ENCODE results near the gene TPX2.
"Not testable (repeated sequence)": the region's sequence is repeated elsewhere in the genome, so short reads cannot be mapped to it uniquely, and the experiment has no call there.

TPX2 gene

DNA sequence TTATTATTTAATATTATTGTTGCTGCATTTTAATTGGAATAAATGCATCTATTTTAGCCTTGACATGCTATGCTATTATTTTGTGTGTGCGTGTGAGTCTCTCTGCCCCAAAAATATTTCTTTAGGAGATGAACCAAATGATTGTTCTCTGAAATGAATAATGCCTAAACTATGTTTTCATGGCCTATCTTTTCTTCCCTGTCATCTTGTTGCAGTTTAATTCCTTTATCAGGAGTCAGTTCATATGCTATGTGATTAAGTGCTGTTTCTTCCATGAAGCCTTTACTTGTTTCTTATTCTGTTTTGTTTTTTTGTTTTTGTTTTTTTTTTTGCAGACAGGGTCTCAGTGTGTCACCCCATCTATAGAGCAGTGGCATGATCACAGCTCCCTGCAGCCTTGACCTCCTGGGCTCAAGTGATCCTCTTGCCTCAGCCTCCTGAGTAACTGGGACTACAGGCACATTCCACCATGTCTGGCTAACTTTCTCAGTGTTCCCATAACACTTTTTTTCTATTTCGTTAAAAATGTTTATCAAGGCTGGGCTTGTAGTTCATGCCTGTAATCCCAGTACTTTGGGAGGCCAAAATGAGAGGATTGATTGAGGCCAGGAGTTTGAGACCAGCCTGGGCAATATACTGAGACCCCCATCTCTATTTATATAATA, 25.7 kb downstream of the TPX2 start:
- no peak for DNase-seq (ENCODE audit: low read depth, low spot score)

DNA sequence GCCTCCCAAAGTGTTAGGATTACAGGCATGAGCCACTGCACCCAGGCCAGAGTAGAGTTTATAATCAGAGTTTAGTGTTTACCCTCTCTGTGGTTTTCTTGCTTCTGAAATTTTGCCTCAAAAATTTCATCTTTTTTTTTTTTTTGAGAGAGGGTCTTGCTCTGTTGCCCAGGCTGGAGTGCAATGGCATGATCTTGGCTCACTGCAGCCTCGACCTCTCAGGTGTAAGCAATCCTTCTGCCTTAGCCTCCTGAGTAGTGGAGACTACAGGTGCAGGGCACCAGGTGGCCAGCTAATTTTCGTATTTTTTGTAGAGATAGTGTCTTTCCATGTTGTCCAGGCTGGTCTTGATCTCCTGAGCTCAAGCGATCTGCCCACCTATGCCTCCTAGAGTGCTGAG, 28.7 kb downstream of the TPX2 start:
- no peak for DNase-seq (ENCODE audit: low read depth, low spot score)

DNA sequence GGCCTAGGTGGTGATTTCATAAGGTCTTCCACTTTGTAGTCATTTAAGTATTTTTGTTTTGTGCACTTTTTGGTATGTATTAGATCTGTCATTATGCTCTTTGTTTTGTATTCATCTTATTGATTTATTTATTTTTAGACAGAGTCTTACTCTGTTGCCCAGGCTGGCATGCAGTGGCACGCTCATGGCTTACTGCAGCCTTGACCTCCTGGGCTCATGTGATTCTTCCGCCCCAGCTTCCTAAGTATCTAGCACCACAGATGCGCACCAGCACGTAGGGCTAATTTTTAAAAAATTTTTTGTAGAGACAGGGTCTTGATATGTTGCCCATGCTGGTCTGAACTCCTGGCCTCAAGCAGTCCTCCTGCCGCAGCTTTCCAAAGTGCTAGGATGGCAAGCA, 30.6 kb downstream of the TPX2 start:
- DNase-seq (ENCODE audit: low read depth, low spot score): no peak

DNA sequence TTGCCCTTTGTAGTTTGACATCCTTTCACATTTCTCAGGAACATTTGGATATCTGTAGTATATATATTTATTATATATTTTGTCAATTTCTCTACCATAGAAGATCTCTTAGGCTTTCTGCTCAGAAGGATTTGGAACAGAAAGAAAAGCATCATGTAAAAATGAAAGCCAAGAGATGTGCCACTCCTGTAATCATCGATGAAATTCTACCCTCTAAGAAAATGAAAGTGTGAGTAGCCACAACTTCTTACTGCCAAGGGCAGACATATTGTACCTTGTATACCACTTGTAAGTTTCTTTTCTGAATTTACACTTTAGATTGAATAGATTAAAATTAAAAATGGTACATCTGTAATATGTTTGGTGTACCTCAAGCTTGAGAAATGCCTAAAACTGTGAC, 31.2 kb downstream of the TPX2 start:
- no peak for DNase-seq (ENCODE audit: low read depth, low spot score)

DNA sequence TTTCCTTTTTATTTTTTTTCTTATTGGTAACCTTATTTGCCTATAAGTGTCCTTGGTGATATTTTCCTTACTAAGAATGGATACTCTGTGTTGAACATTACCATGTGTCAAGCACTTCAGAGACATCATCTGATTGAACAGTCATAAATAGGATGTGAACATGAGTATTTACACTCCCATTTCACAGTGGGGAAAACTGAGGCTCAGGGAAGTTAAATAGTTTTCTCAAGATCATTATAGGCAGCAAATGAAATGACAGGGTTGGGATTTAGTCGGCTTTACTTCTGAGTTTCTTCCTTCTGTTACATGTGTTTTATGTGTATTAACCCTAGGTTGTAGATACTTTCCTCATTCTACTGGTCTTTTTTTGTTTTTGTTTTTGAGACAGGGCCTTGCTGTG, 35.3 kb downstream of the TPX2 start:
- DNase-seq (ENCODE audit: low read depth, low spot score): no peak

DNA sequence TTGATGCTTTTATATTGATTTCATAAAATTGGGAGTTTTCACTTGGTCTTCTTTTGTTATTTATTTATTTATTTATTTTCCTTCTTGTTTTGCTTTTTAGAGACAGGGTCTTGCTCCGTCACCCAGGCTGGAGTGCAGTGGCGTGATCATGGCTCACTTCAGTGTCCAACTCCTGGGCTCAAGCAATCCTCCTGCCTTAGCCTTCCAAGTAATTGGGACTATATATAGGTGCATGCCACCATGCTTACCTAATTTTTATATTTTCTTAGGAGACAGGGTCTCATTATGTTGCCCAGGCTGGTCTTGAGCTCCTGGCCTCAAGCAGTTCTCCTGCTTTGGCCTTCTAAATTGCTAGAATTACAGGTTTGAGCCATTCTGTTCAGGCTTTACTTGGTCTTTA, 41.7 kb downstream of the TPX2 start:
- DNase-seq (ENCODE audit: low read depth, low spot score): no peak

DNA sequence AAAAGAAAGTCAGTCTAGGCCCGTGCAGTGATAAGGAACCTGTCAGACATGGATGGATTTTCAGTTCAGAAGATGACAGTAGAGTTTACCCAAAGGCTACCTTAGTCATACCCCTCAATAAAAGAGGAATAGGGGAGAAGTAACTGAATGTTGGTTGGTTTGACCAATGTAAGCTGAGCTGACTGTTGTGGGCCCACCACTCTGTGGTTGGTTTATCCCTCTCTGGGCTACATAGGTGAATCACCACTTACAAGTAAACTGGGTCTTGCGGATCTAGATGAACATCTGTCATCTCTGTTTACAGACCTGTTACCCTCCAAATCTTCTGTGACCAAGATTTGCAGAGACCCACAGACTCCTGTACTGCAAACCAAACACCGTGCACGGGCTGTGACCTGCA, 42.9 kb downstream of the TPX2 start:
- no peak for DNase-seq (ENCODE audit: low read depth, low spot score)

DNA sequence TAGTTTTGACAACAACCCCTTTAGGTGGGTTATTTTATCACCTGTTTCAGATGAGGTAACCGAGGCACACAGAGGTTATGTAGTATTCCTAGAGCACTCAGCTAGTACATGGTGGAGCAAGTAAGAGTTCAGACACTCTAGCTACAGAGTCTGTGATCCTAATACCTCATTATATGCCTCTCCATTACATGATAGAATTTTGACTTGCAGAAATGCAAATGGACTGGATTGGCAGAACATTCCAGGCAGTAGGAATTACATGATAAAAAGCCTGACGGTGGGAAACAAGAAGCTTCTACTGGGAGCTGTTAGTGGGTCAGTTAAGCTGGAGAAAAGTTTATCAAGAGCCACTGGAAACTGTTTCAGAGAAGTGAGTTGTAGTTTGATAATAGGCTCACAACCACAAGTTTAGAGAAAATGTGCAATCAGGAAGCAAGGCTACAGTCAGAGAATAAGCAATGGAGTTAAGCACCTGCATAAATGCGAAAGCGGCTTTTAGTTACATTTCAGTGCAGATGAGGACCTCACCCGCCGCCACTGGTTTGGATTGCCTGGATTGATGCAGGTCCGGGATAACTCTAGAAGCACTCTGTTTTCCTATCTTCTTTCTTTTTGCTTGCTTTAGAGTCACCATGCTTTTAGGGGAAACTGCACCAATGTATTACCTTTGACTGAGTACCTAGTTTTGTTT, 45.4 kb downstream of the TPX2 start:
- DNase-seq (ENCODE audit: low read depth, low spot score): no peak

DNA sequence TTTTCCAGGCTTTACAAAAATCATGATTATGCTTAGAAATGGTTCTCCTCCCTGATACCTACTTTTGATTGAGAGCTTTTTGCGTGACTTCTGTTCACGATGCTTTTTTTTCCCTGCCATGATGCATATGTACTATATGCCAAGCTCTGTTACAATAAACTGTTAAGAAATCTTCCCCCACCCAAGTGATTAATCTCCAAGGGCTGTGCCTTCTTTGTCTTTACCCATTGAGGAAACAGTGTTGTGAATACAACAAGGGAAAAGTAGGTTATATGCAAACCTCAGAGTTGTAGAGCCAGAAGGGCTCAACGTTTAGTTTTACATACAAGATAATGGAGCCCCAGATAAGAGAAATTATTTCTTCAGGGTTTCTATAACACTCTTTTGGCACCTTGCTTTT, 46.0 kb downstream of the TPX2 start:
- DNase-seq (ENCODE audit: low read depth, low spot score): no peak

DNA sequence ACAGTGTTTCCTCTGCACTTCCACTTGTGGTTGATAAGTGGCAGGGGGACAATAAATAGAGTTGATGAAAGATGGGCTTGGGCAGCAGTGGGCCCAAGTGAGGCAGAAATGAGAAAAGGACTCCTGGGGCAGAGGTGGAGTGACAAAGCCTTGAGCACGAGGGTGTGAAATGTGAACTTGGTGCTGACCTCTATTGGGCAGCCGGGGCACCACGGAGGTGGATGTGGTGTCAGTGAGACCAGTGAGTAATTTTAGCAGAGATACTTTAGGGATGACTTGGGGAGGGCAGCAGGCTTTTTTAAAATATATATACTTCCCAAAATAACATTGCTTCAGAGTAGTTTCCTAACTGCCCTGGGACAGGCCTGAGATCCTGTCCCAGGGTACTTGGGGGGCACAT, 49.5 kb downstream of the TPX2 start:
- no peak for DNase-seq (ENCODE audit: low read depth, low spot score)

DNA sequence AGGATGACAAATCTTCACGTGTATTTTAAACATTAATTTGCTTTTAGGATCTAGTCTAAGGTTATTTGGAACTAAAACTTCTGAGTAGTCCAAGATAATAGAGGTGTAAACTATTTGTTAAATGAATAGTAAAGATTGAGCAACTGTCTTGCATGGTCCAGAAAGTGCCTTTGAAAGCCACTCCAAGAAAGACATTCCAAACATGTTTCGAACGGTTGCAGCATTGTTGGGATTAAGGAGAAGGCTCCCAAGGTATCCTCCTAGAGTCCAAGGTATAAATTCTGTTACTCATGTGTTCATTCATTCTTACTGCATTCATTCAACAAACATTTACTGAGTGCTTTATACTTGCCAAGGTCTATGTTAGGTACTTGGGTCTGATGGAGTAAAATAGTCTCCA, 51.3 kb downstream of the TPX2 start:
- DNase-seq (ENCODE audit: low read depth, low spot score): no peak

DNA sequence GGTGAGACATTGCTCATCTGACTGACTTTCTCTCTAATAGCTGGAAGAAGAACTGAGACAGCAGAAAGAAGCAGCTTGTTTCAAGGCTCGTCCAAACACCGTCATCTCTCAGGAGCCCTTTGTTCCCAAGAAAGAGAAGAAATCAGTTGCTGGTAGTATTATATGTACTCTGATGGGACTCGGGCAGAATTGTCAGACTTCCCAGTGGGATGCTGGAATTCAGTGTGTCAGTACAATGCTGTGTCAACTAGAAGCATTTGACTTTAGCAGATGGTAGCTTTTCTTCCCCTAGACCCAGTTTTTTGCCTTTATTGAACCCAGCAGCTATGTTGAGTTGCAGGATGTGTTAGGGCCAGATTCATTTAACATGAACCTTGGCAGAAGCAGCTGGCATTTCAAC, 58.3 kb downstream of the TPX2 start:
- DNase-seq (ENCODE audit: low read depth, low spot score): no peak

DNA sequence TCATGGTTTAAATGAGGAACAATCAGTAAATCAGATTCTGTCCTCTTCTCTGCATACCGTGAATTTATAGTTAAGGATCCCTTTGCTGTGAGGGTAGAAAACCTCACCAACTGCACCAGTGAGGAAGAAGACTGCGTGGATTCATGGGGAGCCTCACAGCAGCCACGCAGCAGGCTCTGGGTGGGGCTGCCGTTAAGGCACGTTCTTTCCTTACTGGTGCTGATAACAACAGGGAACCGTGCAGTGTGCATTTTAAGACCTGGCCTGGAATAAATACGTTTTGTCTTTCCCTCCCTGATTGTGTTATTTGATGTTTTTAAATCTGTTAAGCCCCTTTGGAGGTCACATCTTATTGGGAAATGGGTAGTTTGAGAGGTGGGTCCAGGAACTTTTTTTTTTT, 62.4 kb downstream of the TPX2 start:
- no peak for DNase-seq (ENCODE audit: low read depth, low spot score)

DNA sequence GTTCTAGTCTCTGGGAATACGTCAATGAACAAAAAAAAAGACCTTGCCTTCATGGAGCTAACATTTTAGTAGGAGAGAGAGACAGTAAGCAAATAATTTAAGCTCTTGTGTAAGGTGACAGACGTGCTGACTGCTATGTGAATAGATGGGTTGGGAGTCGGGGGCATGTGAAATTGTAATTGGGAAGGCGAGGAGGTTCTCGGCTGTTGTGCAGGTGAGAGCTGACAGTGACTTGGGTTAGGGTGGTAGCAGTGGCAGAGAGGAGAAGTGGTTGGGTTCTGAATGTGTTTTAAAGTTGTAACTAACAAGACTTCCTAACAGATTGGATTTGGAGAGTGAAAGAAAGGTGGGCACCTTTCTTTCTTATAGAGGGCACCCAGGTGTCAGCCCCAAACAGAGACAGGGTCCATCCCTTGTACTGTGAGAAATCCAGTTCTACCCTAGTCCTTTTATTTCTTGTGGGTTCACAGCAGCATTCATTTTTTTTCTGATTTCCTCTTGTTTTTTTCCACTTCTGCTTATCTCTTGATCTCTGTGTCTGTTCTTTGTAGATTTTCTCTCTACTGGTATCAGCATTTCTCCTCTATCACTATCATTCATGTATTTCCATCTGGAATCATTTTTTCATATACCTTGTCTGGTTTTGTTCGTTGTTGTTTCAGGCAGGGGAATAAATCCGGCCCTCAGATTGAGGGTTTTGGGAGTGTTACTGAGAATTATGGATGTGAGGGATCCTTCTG, 64.6 kb downstream of the TPX2 start:
- no peak for DNase-seq (ENCODE audit: low read depth, low spot score)

DNA sequence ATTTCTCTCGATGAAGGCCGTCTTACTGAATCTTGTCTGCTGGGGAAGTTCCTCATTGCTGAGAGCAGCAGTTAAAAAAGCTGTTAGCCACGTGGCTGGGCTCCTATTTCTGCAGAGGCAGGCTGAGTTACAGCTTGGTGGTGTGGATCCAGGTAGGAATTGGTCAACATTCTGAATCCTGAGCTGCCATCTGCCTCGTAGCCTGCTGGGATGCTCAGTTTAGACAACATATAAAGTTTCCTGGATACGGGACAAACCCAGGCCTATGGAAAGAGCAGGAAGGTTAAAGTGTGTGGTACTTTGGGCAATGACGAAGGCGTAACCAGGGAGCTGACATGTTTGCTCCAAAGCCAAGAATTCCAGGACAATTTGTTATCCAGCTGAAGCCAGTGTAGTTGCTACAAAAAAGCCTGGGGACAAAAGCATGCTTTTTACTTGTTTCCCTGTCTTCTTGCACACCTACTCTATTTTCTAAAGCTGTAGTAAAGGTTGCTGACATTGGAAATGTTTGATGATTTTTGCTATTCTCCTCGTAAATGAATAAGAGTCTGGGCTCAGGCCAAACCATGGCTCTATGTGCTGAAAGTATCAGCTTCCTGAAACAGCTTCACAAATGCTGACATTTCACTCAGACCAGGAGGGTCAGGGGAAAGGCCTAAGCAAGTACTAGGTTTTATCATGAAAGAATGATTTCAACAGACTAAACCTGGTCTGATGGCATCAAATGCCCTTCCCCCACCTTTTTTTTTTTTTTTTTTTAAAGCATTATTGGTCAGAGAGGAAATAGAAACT, 67.7 kb downstream of the TPX2 start:
- no peak for DNase-seq (ENCODE audit: low read depth, low spot score)

DNA sequence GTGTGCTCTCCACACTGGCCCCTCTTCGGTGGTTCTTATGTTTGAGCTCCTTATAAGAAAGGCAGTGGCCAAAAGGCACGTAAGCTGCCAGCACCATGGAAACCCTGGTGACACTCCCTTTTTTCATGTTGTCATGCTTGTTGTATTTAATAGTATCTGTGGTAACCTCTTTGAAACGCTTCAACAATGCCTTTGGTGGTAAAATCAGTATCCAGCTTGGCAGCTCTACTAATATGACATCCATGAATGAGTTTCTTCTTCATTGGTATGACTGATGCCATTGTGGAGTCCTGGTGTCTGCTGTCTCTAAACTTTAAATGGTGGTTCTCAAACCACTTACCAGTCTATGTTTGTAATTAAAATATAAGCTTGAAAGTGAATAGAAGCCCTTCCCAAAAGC, 69.4 kb downstream of the TPX2 start:
- DNase-seq (ENCODE audit: low read depth, low spot score): no peak

DNA sequence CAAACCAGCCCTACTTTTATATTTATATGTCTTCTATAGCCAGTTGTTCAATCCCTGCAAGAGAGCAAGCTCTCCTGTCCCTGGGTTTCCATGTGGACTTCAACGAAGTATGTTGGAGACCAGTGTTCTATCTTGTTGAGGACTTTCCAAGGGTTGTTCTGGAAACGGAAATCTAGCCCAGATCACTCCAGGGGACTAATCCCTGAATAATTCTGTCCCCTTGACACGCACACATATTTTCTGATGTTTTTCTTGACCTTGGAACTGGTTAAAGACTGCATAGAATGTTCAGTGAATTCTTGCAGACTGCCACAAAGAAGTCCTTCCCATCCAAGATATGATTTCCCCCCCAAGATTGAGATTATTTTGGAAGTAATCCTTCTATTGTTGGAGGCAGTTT, 70.6 kb downstream of the TPX2 start:
- DNase-seq (ENCODE audit: low read depth, low spot score): no peak

DNA sequence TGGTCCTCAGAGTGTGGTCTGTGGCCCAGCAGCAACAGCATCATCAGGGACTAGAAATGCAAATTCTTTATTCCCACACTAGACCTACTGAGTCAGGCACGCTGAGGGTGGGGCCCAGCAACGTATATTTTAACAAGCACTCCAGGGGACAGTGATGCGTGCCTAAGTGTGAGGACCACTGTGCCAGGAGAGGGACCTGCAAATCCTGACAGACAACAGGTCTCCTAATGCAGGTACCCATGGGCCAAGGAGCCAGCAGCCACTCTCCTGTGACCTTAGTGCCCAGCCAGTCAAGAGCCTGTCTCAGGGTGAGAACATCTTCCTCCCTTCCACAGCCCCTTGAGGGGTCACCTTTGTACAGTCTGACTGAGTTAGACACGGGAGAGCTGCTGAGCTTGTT, 72.1 kb downstream of the TPX2 start:
- DNase-seq (ENCODE audit: low read depth, low spot score): no peak

DNA sequence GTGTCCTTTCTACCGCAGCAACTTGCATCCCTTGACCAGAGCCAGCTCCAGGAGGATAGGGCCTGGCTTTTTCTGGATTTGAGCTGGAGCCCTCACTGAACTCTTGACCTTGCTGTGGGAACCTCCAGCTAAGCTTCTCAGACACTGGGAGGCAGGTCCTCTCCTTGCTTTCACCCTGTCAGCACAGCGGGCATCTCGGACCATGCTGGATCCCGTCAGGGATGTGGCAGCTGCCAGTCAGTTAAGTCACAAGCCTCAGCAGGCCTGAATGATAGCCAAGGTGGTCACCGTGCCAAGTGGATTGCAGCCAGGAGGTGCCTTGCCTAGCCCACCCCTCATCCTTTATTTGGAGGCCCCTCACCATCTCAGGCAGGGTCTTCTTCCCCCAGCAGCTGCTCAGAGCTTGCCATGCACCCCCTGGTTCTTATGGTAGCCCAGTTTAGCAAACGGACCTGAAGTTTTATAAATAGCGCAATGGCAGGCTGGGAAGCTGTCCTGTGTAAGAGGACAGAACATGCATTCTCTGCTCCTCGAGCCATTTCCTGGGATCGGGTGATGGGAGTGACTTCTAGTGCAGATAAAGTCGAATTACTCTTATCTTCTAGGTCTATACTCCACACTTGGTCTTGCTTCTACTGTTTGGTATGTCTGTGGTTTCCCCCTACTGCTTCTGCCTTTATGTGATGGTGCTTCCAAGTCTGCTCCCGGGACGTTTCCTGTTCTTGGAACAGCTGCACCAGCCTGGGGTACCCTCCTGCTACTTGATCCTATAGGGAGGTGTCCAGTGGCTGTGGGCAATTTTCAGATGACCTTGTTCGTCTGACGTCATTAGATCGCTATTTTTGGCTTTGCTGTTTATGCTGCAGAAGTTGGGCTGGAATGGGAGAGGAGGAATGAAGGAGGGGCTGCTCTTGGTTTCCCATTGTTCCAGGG, 73.0 kb downstream of the TPX2 start:
- DNase-seq (ENCODE audit: low read depth, low spot score): no peak

DNA sequence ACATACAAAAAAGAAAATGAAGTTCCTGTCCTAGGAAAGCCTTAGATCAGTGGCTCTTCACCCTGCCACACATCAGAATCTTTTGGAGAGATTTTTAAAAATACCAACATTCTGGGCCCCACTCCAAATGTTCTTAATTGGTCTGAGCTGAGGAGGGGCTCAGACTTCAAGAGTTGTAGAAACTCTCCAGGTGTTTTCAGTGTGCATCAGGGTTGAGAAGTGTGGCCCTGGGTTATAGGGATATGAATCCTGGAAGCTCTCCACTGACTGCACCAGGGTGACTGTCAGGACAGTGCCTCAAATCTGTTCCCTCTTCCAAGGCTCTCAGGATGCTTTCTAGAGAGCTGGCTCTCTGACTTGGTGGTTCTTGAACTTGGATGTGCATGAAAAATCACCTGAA, 74.5 kb downstream of the TPX2 start:
- DNase-seq (ENCODE audit: low read depth, low spot score): no peak

DNA sequence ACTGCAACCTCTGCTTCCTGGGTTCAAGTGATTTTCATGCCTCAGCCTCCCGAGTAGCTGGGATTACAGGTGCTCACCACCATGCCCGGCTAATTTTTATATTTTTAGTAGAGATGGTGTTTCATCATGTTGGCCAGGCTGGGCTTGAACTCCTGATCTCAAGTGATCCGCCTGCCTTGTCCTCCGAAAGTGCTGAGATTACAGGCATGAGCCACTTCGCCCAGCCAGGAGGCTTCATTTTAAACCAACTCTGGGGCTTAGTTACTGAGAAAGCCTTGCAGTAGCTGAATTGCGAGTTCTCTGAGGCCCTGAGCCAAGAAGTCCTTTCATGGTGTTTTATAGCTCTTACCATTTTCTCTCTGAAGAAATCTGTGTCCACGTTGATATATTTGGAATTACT, 75.1 kb downstream of the TPX2 start:
- DNase-seq (ENCODE audit: low read depth, low spot score): not testable (repeated sequence)
